ENCODE measurements around the gene GALR3. TPM values are rescaled to one million over a fixed set of nuclear protein-coding genes. Genes with fewer than 3 reads are reported as not detected.

Gene GALR3
- total and polyA plus RNA-seq, 2 of the 4 experiments (the other 2 are of a cell fraction), result not detected

DNA sequence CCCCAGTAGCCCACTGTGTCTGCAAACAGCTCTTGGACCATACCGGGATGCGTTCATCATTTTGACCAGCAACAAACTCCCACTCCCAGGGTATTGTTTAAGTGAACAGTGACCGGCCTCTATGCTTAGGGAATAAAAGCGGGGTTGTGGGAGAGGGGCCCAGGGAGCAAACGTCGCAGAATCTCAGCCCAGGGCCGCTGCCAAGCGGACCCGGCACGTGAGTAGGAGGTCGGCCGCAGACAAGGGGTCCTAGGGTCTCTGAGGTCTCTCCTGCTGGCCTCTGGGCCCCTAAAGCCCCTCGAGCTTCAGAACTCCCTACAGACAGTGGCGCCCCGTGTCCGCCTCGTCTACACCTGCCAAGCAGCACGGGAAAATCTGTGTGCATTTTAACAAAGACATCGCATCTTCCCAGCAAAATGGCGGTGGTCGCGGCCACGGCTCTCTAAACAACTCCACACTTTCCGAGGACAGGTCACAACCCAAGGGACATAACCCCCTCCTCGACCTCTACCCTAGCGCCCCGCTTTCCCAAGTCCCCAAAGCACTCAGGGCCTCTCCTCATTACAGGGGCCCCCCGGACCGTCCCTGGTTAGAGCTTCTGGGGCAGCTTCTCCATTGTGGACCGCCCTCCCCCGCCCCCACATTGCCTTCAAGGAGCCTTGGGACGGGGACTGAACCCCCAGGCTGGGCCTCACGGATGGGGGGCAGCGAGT lies 19.4 kb upstream of the GALR3 start:
- Histone ChIP-seq H3K4ac (ENCODE audit: low read depth, low read length) (peak overlapping the region; percentile 63), H3K79me1 (ENCODE audit: low read depth in 1 of 2, low read length in 2 of 2) (peaks cover 11 to 31% of the 10 kb centered on the region in 2 experiments; a peak in 3 of 4 replicates), H3K23ac (ENCODE audit: low read depth, low read length) (0 out of 2 replicates have a peak overlapping the region, but pooled peaks have one; percentile 39), H3K9me1 (ENCODE audit: insufficient read depth, low read length) (peaks cover 5% of the 10 kb centered on the region; the same call in 1 of the 2 replicates), H2BK15ac (ENCODE audit: low read depth, low read length) (no peak overlapping the region; the same call in 2 of the 3 replicates), H4K8ac (ENCODE audit: low read depth in 2 of 2, low read length in 2 of 2) (peak overlapping the region; percentile 69 to 94; a peak in 3 of 4 replicates), H3K14ac (replicated peaks; ENCODE audit: low read depth, low read length) (no peak overlapping the region), H3K36me3 (ENCODE audit: control insufficient read depth, insufficient read depth, low read length) (no peaks in the 10 kb centered on the region), H3K27ac (ENCODE audit: insufficient read depth, low read length) (no peak overlapping the region), H4K20me1 (ENCODE audit: insufficient read depth, low read length) (0 out of 2 replicates have a peak, but pooled peaks cover 8% of the 10 kb centered on the region), H2AK5ac (ENCODE audit: low read depth, low read length) (no peak overlapping the region), H3K4me3 (ENCODE audit: insufficient read depth, low read depth, low read length) (no peak overlapping the region), H2AFZ (replicated peaks; ENCODE audit: low read length, poor library complexity) (peak overlapping the region; percentile 88), H2BK120ac (ENCODE audit: low read depth, low read length) (peak overlapping the region; percentile 52; the same call in 1 of the 2 replicates), H3K27me3 (ENCODE audit: control insufficient read depth, insufficient read depth, low read length) (no peaks in the 10 kb centered on the region), H3K9me3 (ENCODE audit: control insufficient read depth, insufficient read depth, low read length) (no peaks in the 10 kb centered on the region), H4K91ac (ENCODE audit: insufficient read depth, low read depth, low read length) (peak overlapping the region; percentile 23; the same call in 1 of the 2 replicates), H2BK5ac (ENCODE audit: low read depth, low read length, poor library complexity, severe bottlenecking) (no peak overlapping the region), H2AK9ac (replicated peaks; ENCODE audit: low read depth, low read length, poor library complexity) (peak overlapping the region; percentile 96), H3K18ac (ENCODE audit: low read depth, low read length) (no peak overlapping the region), H3K4me2 (ENCODE audit: low read depth, low read length) (no peak overlapping the region; the same call in 1 of the 2 replicates), H3K9ac (ENCODE audit: low read depth, low read length) (no peak overlapping the region), H2BK20ac (ENCODE audit: low read depth, low read length) (no peak overlapping the region; the same call in 1 of the 2 replicates), H4K5ac (ENCODE audit: low read depth, low read length) (peak overlapping the region; percentile 75; the same call in 1 of the 2 replicates), H3K56ac (ENCODE audit: extremely low read depth, insufficient read depth, low read length) (no peak overlapping the region), H3K4me1 (ENCODE audit: control insufficient read depth, insufficient read depth, low read length) (peaks cover 12% of the 10 kb centered on the region)
- 47% methylated on average over 13 of the region's 34 CpGs; no CpG with 5 or more reads in 1 of the 2 experiments for WGBS, 2 experiments (ENCODE audit: extremely low coverage in 2 of 2, insufficient read length in 1 of 2)
- no TSS peak for BruUV-seq (replicated peaks)
- in situ Hi-C loops (cut with MboI; ENCODE audit: low sequenced_read_pairs) (no loop called here), intact Hi-C loops (cut with micrococcal nuclease) (no loop called here), dilution Hi-C loops (cut with HindIII; ENCODE audit: low sequenced_read_pairs, unreplicated experiment) (no loop called here)
- ChIA-PET CTCF (no interaction called here), POLR2A (ENCODE audit: unreplicated experiment) (no interaction called here)
- no peak for ATAC-seq (ENCODE audit: low read depth)
- no peak for DNase-seq
- TF ChIP-seq CHD1 (IDR thresholded peaks at IDR 0.05; ENCODE audit: low read depth, low read length) (no peak), RCOR1 (IDR thresholded peaks at IDR 0.05; ENCODE audit: insufficient replicate concordance, low read length) (no peak), NFE2L2 (IDR thresholded peaks at IDR 0.05; ENCODE audit: low read depth, low read length) (no peak), RFX5 (IDR thresholded peaks at IDR 0.05; ENCODE audit: low read depth, low read length) (no peak), FOS (IDR thresholded peaks at IDR 0.05; ENCODE audit: low read depth, low read length) (no peak), USF2 (IDR thresholded peaks at IDR 0.05; ENCODE audit: low read depth, low read length) (no peak), POLR2A (IDR thresholded peaks at IDR 0.05; ENCODE audit: low read depth, low read length) (no peak), RAD21 (IDR thresholded peaks at IDR 0.05; ENCODE audit: low read length) (no peak), CEBPB (IDR thresholded peaks at IDR 0.05; ENCODE audit: low read depth, low read length) (no peak), MXI1 (IDR thresholded peaks at IDR 0.05; ENCODE audit: borderline replicate concordance, low read depth, low read length) (no peak), BHLHE40 (IDR thresholded peaks at IDR 0.05; ENCODE audit: low read depth, low read length) (no peak), MAFK (IDR thresholded peaks at IDR 0.05; ENCODE audit: low read depth, low read length) (no peak), SMC3 (IDR thresholded peaks at IDR 0.05; ENCODE audit: low read depth, low read length) (no peak)
- TF ChIP-seq, protein P1, sequence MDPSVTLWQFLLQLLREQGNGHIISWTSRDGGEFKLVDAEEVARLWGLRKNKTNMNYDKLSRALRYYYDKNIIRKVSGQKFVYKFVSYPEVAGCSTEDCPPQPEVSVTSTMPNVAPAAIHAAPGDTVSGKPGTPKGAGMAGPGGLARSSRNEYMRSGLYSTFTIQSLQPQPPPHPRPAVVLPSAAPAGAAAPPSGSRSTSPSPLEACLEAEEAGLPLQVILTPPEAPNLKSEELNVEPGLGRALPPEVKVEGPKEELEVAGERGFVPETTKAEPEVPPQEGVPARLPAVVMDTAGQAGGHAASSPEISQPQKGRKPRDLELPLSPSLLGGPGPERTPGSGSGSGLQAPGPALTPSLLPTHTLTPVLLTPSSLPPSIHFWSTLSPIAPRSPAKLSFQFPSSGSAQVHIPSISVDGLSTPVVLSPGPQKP (IDR thresholded peaks at IDR 0.05; ENCODE audit: borderline replicate concordance, low read depth, low read length), result no peak
- TF ChIP-seq, protein P2, sequence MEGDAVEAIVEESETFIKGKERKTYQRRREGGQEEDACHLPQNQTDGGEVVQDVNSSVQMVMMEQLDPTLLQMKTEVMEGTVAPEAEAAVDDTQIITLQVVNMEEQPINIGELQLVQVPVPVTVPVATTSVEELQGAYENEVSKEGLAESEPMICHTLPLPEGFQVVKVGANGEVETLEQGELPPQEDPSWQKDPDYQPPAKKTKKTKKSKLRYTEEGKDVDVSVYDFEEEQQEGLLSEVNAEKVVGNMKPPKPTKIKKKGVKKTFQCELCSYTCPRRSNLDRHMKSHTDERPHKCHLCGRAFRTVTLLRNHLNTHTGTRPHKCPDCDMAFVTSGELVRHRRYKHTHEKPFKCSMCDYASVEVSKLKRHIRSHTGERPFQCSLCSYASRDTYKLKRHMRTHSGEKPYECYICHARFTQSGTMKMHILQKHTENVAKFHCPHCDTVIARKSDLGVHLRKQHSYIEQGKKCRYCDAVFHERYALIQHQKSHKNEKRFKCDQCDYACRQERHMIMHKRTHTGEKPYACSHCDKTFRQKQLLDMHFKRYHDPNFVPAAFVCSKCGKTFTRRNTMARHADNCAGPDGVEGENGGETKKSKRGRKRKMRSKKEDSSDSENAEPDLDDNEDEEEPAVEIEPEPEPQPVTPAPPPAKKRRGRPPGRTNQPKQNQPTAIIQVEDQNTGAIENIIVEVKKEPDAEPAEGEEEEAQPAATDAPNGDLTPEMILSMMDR (conservative IDR thresholded peaks at IDR 0.05; ENCODE audit: low read depth, low read length), result no peak

Data from IMR-90 (cell line).